Mucosa of descending colon (tissue), 3 donors: ENCODE data around the gene KDM4C. TPM values are rescaled to one million over a fixed set of nuclear protein-coding genes. Genes with fewer than 3 reads are reported as not detected.

Source experiments
- ATAC-seq: fragments of 200-7000 bp; cut with Tn5 transposase; one replicate; pipeline ENCODE4 v1.9.1; 2020; ENCODE audit warnings: mild to moderate bottlenecking, moderate library complexity
- DNase-seq, 3 donors: peaks; one replicate each; pipeline ENCODE4 v3.0.0-alpha.2; 2020
- H3K36me3 ChIP-seq: fragments of 200-600 bp; one replicate; pipeline ENCODE4 v1.8.0; 2021; ENCODE audit warnings: low read depth, mild to moderate bottlenecking
- H3K4me1 ChIP-seq: fragments of 200-600 bp; one replicate; pipeline ENCODE4 v1.8.0; 2021; ENCODE audit warnings: low read depth, mild to moderate bottlenecking
- H3K4me3 ChIP-seq: fragments of 200-600 bp; one replicate; pipeline ENCODE4 v1.8.0; 2021; ENCODE audit warnings: mild to moderate bottlenecking
- H3K9me3 ChIP-seq: fragments of 200-600 bp; one replicate; pipeline ENCODE4 v1.8.0; 2021; ENCODE audit warnings: mild to moderate bottlenecking
- intact Hi-C, 2 donors: fragments of 100-400 bp; cut with DNase I in 1 of 2; cut with micrococcal nuclease in 1 of 2; formaldehyde crosslinking; loops; one replicate each; pipeline versions ENCODE4 v1.11.0 to v1.11.1; 2022; cut with DNase I, micrococcal nuclease
- total RNA-seq, 3 donors: library from RNA; stranded (reverse); fragmentation: NEBNext Ultra II Directional in 2 of 3; extraction: Animal tissue kit (Norgen Biotek cat#: 25700) in 2 of 3; gene quantifications; one replicate each; pipeline versions ENCODE4 v1.2.1 to v1.2.4, GENCODE V29; 2021 to 2023
- TF ChIP-seq, protein P1 (sequence below): fragments of 200-600 bp; IDR thresholded peaks from one replicate; pipeline ENCODE4 v1.8.0; 2022; ENCODE audit warnings: antibody characterized with exemption, mild to moderate bottlenecking
- donor health status: DM: no; HTN: no; CAD: no; lungs with moderate emphysema.
- donor health status: DM: no; HTN: no; CAD: no.
- donor health status: DM: no; HTN: yes; CAD: no.

Gene KDM4C
- total RNA-seq, 3 donors from 2014 or later = 44.6 to 74.9 (median 50.9) TPM

- H3K9me3 ChIP-seq = no peaks in the 10 kb centered on the region
- intact Hi-C loops = no loop called here
- no peak for DNase-seq
- H3K4me3 ChIP-seq = no peak overlapping the region
- no peaks in the 10 kb centered on the region for H3K36me3 ChIP-seq
- no peak for ATAC-seq
- TF ChIP-seq, protein P1, sequence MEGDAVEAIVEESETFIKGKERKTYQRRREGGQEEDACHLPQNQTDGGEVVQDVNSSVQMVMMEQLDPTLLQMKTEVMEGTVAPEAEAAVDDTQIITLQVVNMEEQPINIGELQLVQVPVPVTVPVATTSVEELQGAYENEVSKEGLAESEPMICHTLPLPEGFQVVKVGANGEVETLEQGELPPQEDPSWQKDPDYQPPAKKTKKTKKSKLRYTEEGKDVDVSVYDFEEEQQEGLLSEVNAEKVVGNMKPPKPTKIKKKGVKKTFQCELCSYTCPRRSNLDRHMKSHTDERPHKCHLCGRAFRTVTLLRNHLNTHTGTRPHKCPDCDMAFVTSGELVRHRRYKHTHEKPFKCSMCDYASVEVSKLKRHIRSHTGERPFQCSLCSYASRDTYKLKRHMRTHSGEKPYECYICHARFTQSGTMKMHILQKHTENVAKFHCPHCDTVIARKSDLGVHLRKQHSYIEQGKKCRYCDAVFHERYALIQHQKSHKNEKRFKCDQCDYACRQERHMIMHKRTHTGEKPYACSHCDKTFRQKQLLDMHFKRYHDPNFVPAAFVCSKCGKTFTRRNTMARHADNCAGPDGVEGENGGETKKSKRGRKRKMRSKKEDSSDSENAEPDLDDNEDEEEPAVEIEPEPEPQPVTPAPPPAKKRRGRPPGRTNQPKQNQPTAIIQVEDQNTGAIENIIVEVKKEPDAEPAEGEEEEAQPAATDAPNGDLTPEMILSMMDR = no peak
- peaks cover 14% of the 10 kb centered on the region for H3K4me1 ChIP-seq
Observed at GRCh38 chr9:7154650-7155049, 396.9 kb downstream of the KDM4C start.

DNA sequence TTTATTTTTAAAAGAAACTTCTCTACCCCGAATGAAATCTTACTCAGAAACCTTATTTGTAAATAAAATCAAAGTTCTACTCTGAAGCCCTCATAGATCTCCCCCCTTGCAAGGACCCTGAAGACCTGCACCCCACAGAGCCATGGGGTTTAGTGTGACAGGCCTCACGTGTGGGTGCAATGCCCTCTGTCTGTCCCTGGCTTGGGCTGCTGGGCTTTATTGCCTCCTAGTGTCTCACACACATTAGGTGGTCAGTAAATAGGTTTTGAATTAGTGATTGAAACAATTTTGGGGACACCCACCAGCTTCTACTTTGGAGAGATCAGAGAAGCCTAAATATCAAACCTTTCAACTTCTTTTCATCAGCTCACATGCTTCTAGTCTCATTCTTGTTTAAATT, 403.7 kb downstream of the KDM4C start:
- no peak for DNase-seq
- intact Hi-C loops = no loop called here
- TF ChIP-seq, protein P1 = no peak
- H3K36me3 ChIP-seq = no peaks in the 10 kb centered on the region
- H3K9me3 ChIP-seq = no peaks in the 10 kb centered on the region
- H3K4me1 ChIP-seq = no peaks in the 10 kb centered on the region
- ATAC-seq = no peak
- H3K4me3 ChIP-seq = no peak overlapping the region

DNA sequence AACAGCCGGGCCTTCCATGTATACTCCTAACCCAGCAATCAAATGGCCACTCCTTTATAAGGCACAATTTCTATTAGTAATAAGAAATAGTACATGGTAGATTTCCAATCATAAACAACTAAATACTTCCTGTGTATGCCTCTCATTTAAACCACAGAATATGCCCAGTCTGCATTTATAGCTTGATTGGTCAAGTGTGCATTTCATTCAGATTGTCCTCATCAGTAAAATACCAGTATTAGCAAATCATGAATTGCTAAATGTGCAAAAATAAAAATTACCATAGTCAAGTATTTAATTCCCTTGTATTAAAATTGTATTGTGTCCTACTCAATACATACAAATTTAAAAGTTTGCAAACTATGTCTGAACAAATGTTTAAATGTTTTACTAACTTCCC, 406.2 kb downstream of the KDM4C start:
- H3K36me3 ChIP-seq = no peaks in the 10 kb centered on the region
- H3K9me3 ChIP-seq = no peaks in the 10 kb centered on the region
- ATAC-seq = no peak
- H3K4me1 ChIP-seq = no peaks in the 10 kb centered on the region
- TF ChIP-seq, protein P1 = no peak
- no peak for DNase-seq
- intact Hi-C loops = no loop called here
- H3K4me3 ChIP-seq = no peak overlapping the region

GRCh38 chr9:7164440-7165330, 406.9 kb downstream of the KDM4C start:
- intact Hi-C loops = no loop called here
- H3K9me3 ChIP-seq = no peaks in the 10 kb centered on the region
- DNase-seq (peak in 2 of 3 donors; percentile 50 to 57), ATAC-seq (peak; percentile 79)
- H3K36me3 ChIP-seq = no peaks in the 10 kb centered on the region
- no peaks in the 10 kb centered on the region for H3K4me1 ChIP-seq
- H3K4me3 ChIP-seq = no peak overlapping the region
- TF ChIP-seq, protein P1 = no peak

DNA sequence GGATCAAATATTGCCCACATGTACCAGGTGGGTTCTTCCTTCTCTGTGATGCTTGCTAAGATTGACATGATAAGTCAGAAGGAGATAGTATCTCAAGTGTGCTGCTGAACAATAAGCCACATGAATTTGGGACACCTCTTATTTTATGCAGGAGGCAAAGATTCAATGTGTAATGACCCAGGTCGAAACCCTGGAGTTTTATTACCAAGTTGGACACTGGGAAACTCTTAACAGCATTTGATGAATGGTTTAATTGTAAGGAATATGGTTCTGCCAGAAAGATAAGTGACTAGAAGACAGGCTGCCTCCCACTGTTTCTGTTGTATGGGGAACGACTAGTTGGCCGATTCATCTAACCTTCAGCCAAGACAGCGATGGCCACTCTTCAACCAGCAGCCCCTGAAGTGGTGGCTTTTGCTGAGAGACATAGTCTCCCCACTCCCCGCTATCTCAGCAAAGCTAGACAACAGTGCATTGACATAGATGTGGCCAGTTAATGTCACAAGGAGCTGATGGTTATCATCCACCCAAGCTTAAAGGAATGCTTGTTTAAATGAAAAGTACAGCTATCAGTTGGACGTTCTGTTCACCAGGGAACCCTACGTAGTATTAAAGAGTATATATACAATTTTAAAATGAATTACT, 407.7 kb downstream of the KDM4C start:
- TF ChIP-seq, protein P1 = no peak
- H3K9me3 ChIP-seq = no peaks in the 10 kb centered on the region
- H3K4me3 ChIP-seq = no peak overlapping the region
- intact Hi-C loops = no loop called here
- H3K36me3 ChIP-seq = no peaks in the 10 kb centered on the region
- DNase-seq = no peak
- H3K4me1 ChIP-seq = no peaks in the 10 kb centered on the region
- ATAC-seq = no peak
